HuH-7 (cell line): ENCODE data around the gene ITGB1BP2.
A peak's percentile ranks its signal among the peaks of the same experiment; 100 is the strongest.
"Not testable (repeated sequence)": the region's sequence is repeated elsewhere in the genome, so short reads cannot be mapped to it uniquely, and the experiment has no call there.

Experiments used
- DNase-seq: peaks from one replicate; pipeline ENCODE4 v3.0.0; 2011; ENCODE audit warnings: low spot score

The ITGB1BP2 gene

GRCh38 chrX:71301195-71301924 lies at the start of gene ITGB1BP2:
Gene ITGB1BP2, plus strand, starts transcription at chrX:71301750. Its CDS starts 57 bp downstream, at chrX:71301807.
- peak; percentile 22 for DNase-seq

GRCh38 chrX:71252221-71252620 lies 49.3 kb upstream of the ITGB1BP2 start:
- no peak for DNase-seq

GRCh38 chrX:71253253-71254091 lies 48.1 kb upstream of the ITGB1BP2 start:
- DNase-seq = peak; percentile 59

GRCh38 chrX:71254092-71254963 lies 47.2 kb upstream of the ITGB1BP2 start, which contains the start of gene ZMYM3:
Gene ZMYM3, minus strand, starts transcription at chrX:71254140. Its CDS starts 885 bp downstream, at chrX:71253255.
- DNase-seq = peak; percentile 88

GRCh38 chrX:71256051-71256450 lies 45.5 kb upstream of the ITGB1BP2 start:
- DNase-seq = no peak

- no peak for DNase-seq
These were observed 44.7 kb upstream of the ITGB1BP2 start for GRCh38 chrX:71256856-71257255.

- not testable (repeated sequence) for DNase-seq
These were observed 32.9 kb upstream of the ITGB1BP2 start for GRCh38 chrX:71268624-71269023.

GRCh38 chrX:71269801-71270395 lies 31.7 kb upstream of the ITGB1BP2 start:
- DNase-seq = no peak

GRCh38 chrX:71272313-71272712 lies 29.2 kb upstream of the ITGB1BP2 start:
- not testable (repeated sequence) for DNase-seq

- not testable (repeated sequence) for DNase-seq
These were observed 20.2 kb upstream of the ITGB1BP2 start for GRCh38 chrX:71281300-71281699.

GRCh38 chrX:71282514-71283402 lies 18.8 kb upstream of the ITGB1BP2 start:
- DNase-seq = no peak

GRCh38 chrX:71283403-71284143 lies 18.0 kb upstream of the ITGB1BP2 start, which contains the start of gene NONO:
Gene NONO, plus strand, starts transcription at chrX:71283635. Its CDS starts 7,003 bp downstream, at chrX:71290638.
- DNase-seq = peak; percentile 87

- no peak for DNase-seq
These were observed 15.6 kb upstream of the ITGB1BP2 start for GRCh38 chrX:71285929-71286328.

GRCh38 chrX:71291381-71291780 lies 10.2 kb upstream of the ITGB1BP2 start:
- DNase-seq = no peak

- DNase-seq = no peak
These were observed 8.7 kb upstream of the ITGB1BP2 start for GRCh38 chrX:71292669-71293365.

- DNase-seq = no peak
These were observed 4.7 kb upstream of the ITGB1BP2 start for GRCh38 chrX:71296806-71297205.

- DNase-seq = no peak
These were observed 3.4 kb upstream of the ITGB1BP2 start for GRCh38 chrX:71298119-71298518.

GRCh38 chrX:71300064-71300463 lies 1.5 kb upstream of the ITGB1BP2 start:
- DNase-seq = not testable (repeated sequence)

GRCh38 chrX:71300495-71300894 lies 1.1 kb upstream of the ITGB1BP2 start:
- DNase-seq = not testable (repeated sequence)
